GM21786 (cell line): Measurements from ENCODE around the gene ANKMY1.
"Not testable (repeated sequence)": the region's sequence is repeated elsewhere in the genome, so short reads cannot be mapped to it uniquely, and the experiment has no call there.

Experiments used
- ATAC-seq: cut with Tn5 transposase; IDR thresholded peaks from one replicate; pipeline ENCODE4 v1.9.1; 2021; ENCODE audit not compliant: unreplicated experiment

Gene ANKMY1

GRCh38 chr2:240568678-240569522 lies 11.1 kb upstream of the ANKMY1 start:
- ATAC-seq = no peak

GRCh38 chr2:240567872-240568677 lies 10.3 kb upstream of the ANKMY1 start, which contains the start of gene RNPEPL1:
Gene RNPEPL1, plus strand, starts transcription at chr2:240568484. Its CDS starts 103 bp downstream, at chr2:240568587.
- peak; percentile 22 for ATAC-seq

- ATAC-seq = no peak
Measured at GRCh38 chr2:240567137-240567871, 9.5 kb upstream of the ANKMY1 start.

- ATAC-seq = peak; percentile 50
Measured at GRCh38 chr2:240566203-240567136, 8.7 kb upstream of the ANKMY1 start.

- peak; percentile 37 for ATAC-seq
Measured at GRCh38 chr2:240565333-240566202, 7.8 kb upstream of the ANKMY1 start.

- ATAC-seq = no peak
Measured at GRCh38 chr2:240564561-240565332, 7.0 kb upstream of the ANKMY1 start.

- no peak for ATAC-seq
Measured at GRCh38 chr2:240563951-240564560, 6.3 kb upstream of the ANKMY1 start.

GRCh38 chr2:240563231-240563630 lies 5.4 kb upstream of the ANKMY1 start:
- ATAC-seq = not testable (repeated sequence)

- peak; percentile 2 for ATAC-seq
Measured at GRCh38 chr2:240561325-240561971, 3.7 kb upstream of the ANKMY1 start.

- ATAC-seq = peak; percentile 54
Measured at GRCh38 chr2:240560480-240561324, 2.9 kb upstream of the ANKMY1 start.

- peak; percentile 51 for ATAC-seq
Measured at GRCh38 chr2:240560084-240560479, 2.3 kb upstream of the ANKMY1 start, which contains the start of gene DUSP28. Gene DUSP28, plus strand, starts transcription at chr2:240560357. Its CDS starts 328 bp downstream, at chr2:240560685.

GRCh38 chr2:240559286-240559685 lies 1.5 kb upstream of the ANKMY1 start:
- ATAC-seq = no peak

- no peak for ATAC-seq
Measured at GRCh38 chr2:240558236-240558761, 511 bp upstream of the ANKMY1 start.

- ATAC-seq = no peak
Measured at GRCh38 chr2:240557101-240557751, 562 bp downstream of the ANKMY1 start.

GRCh38 chr2:240556553-240557100 lies 1.2 kb downstream of the ANKMY1 start:
- ATAC-seq = no peak
